A172 (cell line): ENCODE measurements around the gene TIGD6. TPM values are rescaled to one million over a fixed set of nuclear protein-coding genes. Genes with fewer than 3 reads are reported as not detected.
A peak's percentile ranks its signal among the peaks of the same experiment; 100 is the strongest.
"Not testable (repeated sequence)": the region's sequence is repeated elsewhere in the genome, so short reads cannot be mapped to it uniquely, and the experiment has no call there.

Experiments used
- DNase-seq: peaks from one replicate; pipeline ENCODE4 v3.0.0-alpha.2; 2015; ENCODE audit warnings: low spot score
- total RNA-seq: library from RNA; depleted of rRNA; stranded (reverse); fragments of >200 nt; shearing (Covaris generic); gene quantifications from 2 replicates; pipeline ENCODE4 v1.2.3, GENCODE V29; 2014

Gene TIGD6
- total RNA-seq, 1 experiment from 2014 or later, result 14.3 TPM

DNA sequence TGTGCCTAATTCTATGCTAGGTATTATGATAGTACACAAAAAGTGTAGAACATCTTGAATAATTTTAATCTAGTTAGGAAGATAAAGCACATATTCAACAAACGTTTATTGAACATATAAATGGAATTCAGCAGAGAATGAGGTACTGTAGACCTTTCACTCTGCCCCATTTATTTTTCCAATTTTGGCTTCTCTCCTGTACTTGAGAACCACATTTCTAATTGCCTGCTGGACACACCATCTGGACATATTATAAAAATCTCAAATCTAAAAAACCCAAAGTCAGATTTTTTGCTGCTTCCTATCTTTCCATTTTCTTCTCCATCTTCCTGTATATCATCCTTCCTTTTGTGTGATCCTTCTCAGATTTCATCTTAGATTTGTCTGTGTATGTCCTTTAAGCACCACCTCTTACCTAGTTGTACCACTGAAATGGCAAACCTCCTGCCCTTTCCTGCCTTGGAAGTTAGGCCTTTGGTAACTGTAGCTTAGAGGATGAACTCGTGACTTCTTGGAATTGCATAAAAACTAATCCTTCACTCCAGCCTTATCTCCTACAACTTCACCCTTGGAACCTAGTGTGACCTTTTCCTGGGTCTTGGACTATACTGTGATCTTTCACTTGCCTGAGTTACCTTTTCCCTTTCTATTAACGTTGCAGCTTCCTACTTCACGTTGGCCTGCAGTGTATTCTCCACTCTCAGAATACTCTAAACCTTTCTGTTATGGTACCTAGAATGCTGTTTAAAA is 31.1 kb downstream of the TIGD6 start:
- DNase-seq, result no peak

GRCh38 chr5:149966946-149967345 is 33.5 kb downstream of the TIGD6 start:
- no peak for DNase-seq

GRCh38 chr5:149963729-149964128 is 36.7 kb downstream of the TIGD6 start:
- DNase-seq, result no peak

DNA sequence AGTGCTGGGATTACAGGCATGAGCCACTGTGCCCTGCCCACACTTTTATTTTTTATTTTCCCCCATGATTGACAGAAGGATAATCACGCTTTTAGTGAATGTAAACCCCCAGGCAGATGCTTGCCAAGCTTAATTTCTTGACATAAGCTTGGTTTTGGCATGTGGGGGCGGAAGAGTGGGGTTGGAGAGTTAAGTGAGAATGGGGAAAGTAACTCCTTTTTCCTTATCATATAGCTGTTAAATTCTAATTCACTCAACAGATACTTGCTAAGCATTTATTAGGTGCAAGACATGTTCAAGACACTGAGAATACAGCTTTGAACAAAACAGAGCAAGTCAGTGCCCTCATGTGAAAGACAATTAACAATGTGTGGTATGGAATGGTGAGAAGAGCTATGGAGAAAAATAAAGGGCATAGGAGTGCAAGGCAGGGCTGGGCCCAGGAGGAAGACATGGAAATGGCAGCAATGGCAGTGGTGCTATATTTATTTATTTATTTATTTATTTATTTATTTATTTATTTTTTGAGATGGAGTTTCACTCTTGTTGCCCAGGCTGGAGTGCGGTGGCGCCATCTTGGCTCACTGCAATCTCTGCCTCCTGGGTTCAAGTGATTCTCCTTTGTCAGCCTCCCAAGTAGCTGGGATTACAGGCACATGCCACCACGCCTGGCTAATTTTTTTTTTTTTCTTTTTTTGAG is 37.7 kb downstream of the TIGD6 start:
- no peak for DNase-seq

DNA sequence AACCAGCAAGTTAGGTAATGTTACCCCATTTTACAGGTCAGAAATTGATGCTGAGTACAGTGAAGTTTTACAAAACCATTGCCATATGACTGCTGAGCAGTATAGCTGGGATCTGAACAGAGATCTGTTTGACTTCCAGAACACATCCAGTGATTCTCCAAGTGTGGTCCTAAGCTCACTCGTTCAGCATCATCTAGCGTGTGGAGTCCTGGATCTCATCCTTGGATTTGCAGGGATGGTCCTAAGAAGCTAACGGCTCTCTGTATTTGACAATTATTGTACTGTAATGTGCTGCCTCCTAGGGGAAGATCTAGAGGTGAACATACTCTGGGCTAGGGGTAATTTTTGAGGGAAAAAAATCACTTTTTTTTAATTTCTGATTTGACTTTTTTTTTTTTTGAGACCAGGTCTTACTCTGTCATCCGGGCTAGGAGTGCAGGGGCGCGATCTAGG is 38.5 kb downstream of the TIGD6 start:
- peak; percentile 56 for DNase-seq

DNA sequence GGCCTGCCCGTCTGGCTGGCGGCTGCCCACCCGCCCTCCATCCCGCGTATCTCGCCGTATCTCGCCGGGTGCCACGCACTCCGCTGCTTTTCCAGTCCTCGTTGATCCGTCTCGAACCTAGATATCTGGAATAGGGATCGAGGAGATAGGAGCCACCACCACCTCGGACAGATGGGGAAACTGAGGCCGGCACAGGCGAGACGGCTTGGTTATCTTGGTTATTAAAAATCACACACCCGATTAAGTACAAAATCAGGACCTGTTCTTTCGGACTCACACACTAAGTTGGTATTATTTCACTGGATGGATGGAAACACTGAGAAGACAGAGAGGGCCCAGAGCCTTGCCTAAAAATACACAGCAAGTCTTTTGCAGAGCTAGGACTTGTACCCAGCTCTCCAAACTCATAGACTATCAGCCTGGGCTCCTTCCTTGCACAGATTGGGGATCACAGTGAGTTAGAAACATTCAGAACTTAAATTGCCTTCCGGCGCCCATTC is 39.2 kb downstream of the TIGD6 start:
- no peak for DNase-seq

DNA sequence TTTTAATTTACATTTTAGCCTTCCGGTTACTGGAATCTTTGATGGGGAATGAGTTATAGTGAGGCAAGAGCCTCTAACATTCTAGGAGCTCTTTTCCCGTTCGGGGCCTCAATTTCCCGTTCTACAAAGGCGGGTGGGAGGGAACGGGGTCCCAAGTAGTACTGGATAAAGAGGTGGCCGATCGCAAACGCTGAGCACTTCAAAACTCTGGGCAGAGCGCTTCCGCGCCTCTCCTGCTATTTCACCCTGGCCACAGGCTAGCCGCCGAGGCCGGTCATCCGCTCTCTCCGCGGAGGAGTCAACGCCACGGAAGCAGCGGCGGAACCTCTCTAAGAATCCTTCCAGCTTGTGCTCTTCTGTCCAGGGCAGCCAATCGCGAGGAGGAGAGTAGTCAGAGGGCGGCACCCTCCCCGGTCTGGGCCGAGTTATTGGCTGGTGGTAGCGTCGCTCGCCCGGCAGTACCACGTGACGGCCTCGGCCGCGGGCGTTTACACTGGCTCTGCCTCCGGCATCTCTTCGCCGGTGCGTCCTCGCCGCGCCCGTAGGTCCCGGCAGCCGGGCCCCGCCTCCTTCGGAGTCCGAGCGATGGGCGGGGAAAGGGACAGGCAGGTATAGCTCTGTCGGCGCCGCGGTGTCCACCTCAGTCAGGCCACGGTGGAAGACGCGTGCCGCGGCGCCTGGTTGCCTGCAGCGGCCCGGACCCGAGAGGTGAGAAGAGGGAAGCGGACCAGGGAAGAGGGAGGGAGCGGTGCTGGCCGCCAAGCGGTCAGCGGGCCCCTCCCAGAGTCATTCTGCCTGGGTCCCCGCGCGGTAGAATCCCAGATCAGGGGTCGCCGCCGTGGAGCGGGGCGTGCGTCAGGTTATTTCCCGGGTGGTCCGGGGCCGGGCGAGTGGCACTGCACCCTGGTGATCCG is 39.9 kb downstream of the TIGD6 start, which contains the start of gene SLC26A2:
TSS of gene SLC26A2 (plus strand) at position 487 of the 914 bp plus-strand sequence. CDS start 16,895 bp downstream, outside the sequence.
- peak; percentile 99 for DNase-seq

DNA sequence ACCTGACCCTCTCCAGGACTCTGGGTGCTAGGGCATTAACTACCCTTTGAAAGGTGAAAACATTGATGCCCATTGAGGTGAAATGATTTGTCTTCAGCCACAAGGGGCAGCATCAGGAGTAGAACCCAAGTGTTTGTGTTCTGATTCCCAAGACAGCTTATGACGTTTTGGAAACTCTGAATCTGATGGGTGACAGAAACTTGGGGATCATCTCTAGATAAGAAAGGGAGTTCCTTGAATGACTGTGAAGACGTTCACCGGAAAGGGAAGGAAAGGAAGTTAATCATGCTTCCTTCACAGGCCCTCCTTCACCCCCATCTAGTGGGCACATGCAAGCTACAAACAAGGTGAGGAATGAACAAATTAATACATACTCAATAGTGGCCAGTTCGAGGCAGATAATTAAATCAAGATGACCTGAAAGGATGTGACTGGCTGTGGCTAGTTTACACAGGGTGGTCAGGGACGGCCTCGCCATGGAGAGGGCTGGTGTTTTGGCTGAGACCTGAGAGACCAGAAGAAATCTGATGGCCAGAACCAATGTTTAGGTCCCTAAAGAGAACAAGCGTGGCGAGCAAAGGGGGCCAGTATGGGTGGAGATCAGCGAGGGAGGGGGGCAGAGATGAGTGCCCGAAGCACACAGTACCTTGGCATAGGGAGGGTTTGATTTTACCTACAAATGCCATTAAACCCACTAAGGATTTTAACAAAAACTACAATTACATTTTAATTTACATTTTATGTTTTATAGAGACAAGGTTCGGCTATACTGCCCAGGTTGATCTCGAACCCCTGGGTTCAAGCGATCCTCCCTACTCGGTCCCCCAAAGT is 40.8 kb downstream of the TIGD6 start:
- peak; percentile 86 for DNase-seq

DNA sequence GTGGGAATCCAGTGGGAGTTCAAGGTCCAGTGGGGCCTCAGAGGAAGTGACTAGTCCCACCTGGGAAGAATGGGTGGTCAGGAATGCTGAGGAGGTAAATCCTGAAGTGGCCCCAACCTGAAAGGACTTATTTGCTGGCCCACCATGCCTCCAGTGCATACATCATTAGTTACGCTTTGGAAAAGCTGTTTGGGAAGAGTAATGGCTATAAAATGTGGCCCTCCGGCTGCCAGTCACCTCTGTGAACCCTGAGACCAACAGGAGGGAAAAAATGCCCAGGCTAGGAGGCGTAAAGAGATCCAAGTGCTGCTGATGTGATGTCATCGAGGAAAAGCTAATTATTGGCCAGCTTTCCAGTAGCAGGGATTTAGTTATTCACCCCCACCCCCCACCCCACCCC is 42.6 kb downstream of the TIGD6 start:
- DNase-seq, result peak; percentile 14

DNA sequence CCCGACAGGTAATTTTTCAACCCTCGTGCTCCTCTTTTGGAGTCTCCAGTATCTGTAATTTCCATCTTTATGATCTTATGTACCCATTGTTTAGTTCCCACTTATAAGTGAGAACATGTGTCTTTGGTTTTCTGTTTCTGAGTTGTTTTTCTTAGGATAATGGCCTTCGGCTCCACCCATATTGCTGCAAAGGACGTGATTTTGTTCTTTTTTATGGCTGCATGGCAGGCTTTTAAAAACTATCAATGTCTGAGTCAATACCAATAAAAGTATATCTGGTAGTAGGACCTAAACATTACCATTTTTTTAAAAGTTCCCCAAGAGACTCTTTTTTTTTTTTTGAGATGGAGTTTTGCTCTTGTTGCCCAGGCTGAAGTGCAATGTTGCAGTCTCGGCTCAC is 43.8 kb downstream of the TIGD6 start:
- no peak for DNase-seq

DNA sequence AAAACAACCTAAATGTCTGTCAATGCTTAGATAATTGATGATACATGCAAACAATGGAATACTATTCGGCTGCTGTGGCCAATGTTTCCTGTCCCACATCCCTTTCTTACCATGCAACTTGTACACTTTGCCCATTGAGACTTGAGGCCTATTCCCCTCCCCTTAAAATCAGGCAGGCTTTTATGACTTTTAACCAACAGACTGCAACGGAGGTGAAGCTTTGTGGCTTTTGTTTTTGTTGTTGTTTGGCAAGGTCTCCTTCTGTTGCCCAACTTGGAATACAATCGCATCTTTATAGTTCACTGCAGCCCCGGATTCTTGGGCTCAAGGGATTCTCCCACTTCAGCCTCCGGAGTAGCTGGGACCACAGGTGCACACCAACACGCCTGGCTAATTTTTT is 45.7 kb downstream of the TIGD6 start:
- DNase-seq, result no peak

DNA sequence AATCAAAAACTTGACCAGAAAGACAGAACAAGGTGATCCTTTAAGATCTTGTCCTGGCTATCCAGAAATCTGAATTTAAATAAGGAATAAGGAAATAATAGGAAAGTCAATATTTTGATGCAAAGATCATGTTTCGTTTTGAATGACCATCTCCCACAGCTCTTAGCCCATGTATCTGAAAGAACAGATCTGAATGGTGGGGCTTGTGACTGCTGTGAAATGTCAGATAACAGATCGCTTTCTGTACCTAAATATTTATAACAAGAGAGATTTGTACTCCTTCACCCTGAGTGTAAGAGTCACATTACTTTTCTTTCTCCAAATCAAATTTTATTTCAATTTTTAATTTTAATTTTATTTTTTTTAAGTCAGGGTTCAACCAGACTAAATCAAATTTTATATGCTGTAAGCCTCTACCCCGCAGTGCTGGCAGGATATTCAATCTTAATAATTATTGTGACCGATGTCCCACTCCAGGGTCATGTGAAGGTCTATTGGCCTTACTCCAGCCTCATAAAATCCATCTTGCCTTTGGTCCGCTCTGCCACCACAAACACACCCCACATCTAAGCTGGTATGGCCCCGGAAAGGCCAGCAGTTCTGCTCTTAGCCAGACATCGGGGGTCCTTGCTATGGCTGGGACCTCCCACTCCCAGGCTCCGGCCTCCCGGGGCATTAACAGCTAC is 46.9 kb downstream of the TIGD6 start:
- DNase-seq, result no peak

GRCh38 chr5:149951138-149951749 is 49.2 kb downstream of the TIGD6 start:
- no peak for DNase-seq

DNA sequence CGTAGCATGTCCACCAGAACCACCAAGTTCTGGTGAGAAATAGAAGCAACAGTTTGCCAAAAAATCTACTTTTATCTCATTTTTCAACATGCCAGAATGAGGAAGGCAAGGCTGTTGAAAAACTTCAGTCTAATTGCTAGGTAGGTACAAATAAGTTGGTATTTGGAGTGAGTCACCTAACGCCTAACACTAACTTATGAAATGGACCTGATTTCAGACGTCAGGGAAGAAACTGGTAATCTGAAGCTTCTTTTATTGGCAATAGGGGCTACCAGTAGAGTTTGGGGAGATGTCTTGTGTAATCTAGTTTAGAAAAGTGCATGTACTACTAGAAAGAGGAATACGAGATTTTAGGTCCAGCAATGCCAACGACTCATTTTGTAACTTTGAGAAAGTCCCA is 51.5 kb downstream of the TIGD6 start:
- no peak for DNase-seq

DNA sequence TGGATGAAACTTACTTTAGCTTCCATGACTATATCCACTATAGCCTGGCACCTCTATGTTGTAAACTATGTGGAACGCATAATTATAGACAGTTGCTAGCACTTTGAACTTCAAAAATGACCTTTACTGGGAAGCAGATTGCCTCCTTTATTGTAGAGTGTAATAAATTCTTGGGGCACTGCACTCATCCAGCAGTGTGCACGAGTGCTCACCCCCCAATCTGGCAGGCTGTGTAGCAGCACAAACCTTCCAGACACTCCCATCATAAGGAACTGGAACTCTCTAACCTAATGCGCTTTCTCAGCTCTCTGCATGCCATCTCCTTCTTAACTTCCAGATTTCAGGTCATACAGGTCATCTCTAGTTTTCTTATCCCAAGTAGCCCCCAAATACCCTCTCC is 54.3 kb downstream of the TIGD6 start:
- no peak for DNase-seq

DNA sequence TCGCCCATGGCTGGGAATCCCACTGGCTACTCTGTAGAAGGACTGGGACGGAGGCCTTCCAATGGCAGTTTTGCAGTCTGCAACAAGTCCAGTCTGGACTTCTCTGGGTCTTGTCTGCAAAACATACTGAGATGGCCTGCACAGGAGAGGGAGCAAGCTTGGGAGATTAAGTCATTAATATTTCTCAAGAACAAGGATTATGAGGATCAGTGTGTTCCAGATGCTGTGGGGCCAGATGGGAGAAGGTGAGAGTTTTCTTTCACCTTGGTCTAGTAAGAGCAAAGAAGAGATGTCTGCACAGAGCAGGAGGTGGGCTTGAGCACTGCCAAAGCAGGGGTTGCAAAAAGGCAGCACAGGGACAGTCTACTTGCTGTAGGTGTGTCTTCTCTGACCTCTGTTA is 55.8 kb downstream of the TIGD6 start, which contains the start of gene PDE6A:
TSS of gene PDE6A (minus strand) at position 128 of the 400 bp plus-strand sequence. CDS start at position 8, 120 bp downstream.
- DNase-seq, result no peak

DNA sequence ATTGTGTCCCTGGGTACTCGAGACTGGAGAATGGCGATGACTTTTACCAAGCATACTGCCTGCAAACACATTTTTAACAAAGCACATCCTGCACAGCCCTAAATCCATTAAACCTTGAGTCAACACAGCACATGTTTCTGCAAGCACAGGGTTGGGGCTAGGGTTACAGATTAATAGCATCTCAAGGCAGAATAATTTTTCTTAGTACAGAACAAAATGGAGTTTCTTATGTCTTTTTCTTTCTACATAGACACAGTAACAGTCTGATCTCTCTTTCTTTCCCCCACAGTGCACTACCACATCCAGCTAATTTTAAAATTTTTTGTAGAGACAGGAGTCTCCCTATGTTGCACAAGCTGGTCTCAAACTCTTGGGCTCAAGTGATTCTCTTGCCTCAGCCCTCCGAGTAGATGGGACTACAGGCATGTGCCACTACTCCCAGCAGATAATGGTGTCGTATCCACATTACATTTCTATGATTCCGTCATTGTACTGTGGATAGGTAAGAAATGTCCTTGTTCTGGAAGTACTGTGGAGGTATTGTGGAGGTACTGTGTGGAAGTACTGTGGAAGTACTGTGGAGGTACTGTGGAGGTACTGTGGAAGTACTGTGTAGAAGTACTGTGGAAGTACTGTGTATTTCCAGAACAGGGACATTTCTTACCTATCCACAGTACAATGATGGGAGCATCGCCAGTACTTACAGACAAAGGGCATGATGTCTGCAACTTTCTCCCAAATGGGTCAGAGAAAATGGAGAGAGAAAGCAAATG is 57.1 kb downstream of the TIGD6 start:
- not testable (repeated sequence) for DNase-seq
